ENCODE results near the gene SOHLH1. TPM values are rescaled to one million over a fixed set of nuclear protein-coding genes. Genes with fewer than 3 reads are reported as not detected.

Gene SOHLH1
- total and polyA plus RNA-seq, 2 experiments from 2014 or later = not detected

GRCh38 chr9:135659252-135659651 is 40.0 kb downstream of the SOHLH1 start:
- Histone ChIP-seq H3K4me3 (no peak overlapping the region), H2AFZ (no peak overlapping the region), H4K20me1 (ENCODE audit: insufficient read depth) (no peaks in the 10 kb centered on the region), H3K9me3 (ENCODE audit: low read depth) (no peaks in the 10 kb centered on the region), H3K9ac (no peak overlapping the region), H3K27ac (no peak overlapping the region), H3K36me3 (ENCODE audit: low read depth) (no peaks in the 10 kb centered on the region), H3K79me2 (ENCODE audit: insufficient read depth) (no peaks in the 10 kb centered on the region), H3K9me2 (ENCODE audit: insufficient read depth) (no peaks in the 10 kb centered on the region), H3F3A (ENCODE audit: insufficient read depth) (no peaks in the 10 kb centered on the region), H3K27me3 (replicated peaks; ENCODE audit: insufficient read depth) (peaks cover 14% of the 10 kb centered on the region), H3K4me1 (ENCODE audit: insufficient read depth) (no peaks in the 10 kb centered on the region), H3K4me2 (ENCODE audit: unreplicated experiment) (no peak overlapping the region)
- WGBS, 2 experiments (ENCODE audit: low coverage in 1 of 2, low lambda C conversion rate in 2 of 2, missing lambda C conversion rate in 2 of 2) = 66% methylated on average over 13 of the region's 13 CpGs
- DNase-seq = no peak
- in situ Hi-C loops (cut with MboI) = no loop called here
- TF ChIP-seq EZH2phosphoT487 (IDR thresholded peaks at IDR 0.05; ENCODE audit: insufficient read depth, low read depth) (no peak), EZH2 (IDR thresholded peaks at IDR 0.05; ENCODE audit: insufficient read depth, poor library complexity, severe bottlenecking) (no peak)

- no peaks in the 10 kb centered on the region for H3F3A ChIP-seq (ENCODE audit: insufficient read depth)
- 45 to 48% methylated on average over 15 of the region's 15 CpGs for WGBS, 2 experiments (ENCODE audit: low coverage in 1 of 2, low lambda C conversion rate in 2 of 2, missing lambda C conversion rate in 2 of 2)
- no peak overlapping the region for H2AFZ ChIP-seq
- DNase-seq = no peak
- no peak overlapping the region for H3K4me3 ChIP-seq
- H3K4me1 ChIP-seq (ENCODE audit: insufficient read depth) = no peaks in the 10 kb centered on the region
- H3K9me2 ChIP-seq (ENCODE audit: insufficient read depth) = no peaks in the 10 kb centered on the region
- no peak for TF ChIP-seq EZH2phosphoT487 (IDR thresholded peaks at IDR 0.05; ENCODE audit: insufficient read depth, low read depth)
- TF ChIP-seq EZH2 (IDR thresholded peaks at IDR 0.05; ENCODE audit: insufficient read depth, poor library complexity, severe bottlenecking) = no peak
- no peak overlapping the region for H3K27ac ChIP-seq
- peaks cover 21% of the 10 kb centered on the region for H3K27me3 ChIP-seq (replicated peaks; ENCODE audit: insufficient read depth)
- H3K79me2 ChIP-seq (ENCODE audit: insufficient read depth) = no peaks in the 10 kb centered on the region
- in situ Hi-C loops (cut with MboI) = no loop called here
- no peaks in the 10 kb centered on the region for H3K36me3 ChIP-seq (ENCODE audit: low read depth)
- no peak overlapping the region for H3K4me2 ChIP-seq (ENCODE audit: unreplicated experiment)
- no peak overlapping the region for H3K9ac ChIP-seq
- H4K20me1 ChIP-seq (ENCODE audit: insufficient read depth) = no peaks in the 10 kb centered on the region
- H3K9me3 ChIP-seq (ENCODE audit: low read depth) = no peaks in the 10 kb centered on the region
Measured at GRCh38 chr9:135657416-135657815, 41.9 kb downstream of the SOHLH1 start.

GRCh38 chr9:135655317-135655716 is 44.0 kb downstream of the SOHLH1 start:
- no peak overlapping the region for H2AFZ ChIP-seq
- no peaks in the 10 kb centered on the region for H4K20me1 ChIP-seq (ENCODE audit: insufficient read depth)
- H3K36me3 ChIP-seq (ENCODE audit: low read depth) = no peaks in the 10 kb centered on the region
- H3K4me1 ChIP-seq (ENCODE audit: insufficient read depth) = no peaks in the 10 kb centered on the region
- H3K9me3 ChIP-seq (ENCODE audit: low read depth) = no peaks in the 10 kb centered on the region
- H3K27ac ChIP-seq = no peak overlapping the region
- H3K4me2 ChIP-seq (ENCODE audit: unreplicated experiment) = no peak overlapping the region
- no peak overlapping the region for H3K9ac ChIP-seq
- in situ Hi-C loops (cut with MboI) = no loop called here
- H3K9me2 ChIP-seq (ENCODE audit: insufficient read depth) = no peaks in the 10 kb centered on the region
- no peaks in the 10 kb centered on the region for H3F3A ChIP-seq (ENCODE audit: insufficient read depth)
- H3K27me3 ChIP-seq (replicated peaks; ENCODE audit: insufficient read depth) = peaks cover 21% of the 10 kb centered on the region
- TF ChIP-seq EZH2 (IDR thresholded peaks at IDR 0.05; ENCODE audit: insufficient read depth, poor library complexity, severe bottlenecking) (no peak), EZH2phosphoT487 (IDR thresholded peaks at IDR 0.05; ENCODE audit: insufficient read depth, low read depth) (no peak)
- H3K79me2 ChIP-seq (ENCODE audit: insufficient read depth) = no peaks in the 10 kb centered on the region
- H3K4me3 ChIP-seq = no peak overlapping the region
- no peak for DNase-seq
- 36 to 43% methylated on average over 6 to 8 of the region's 8 CpGs for WGBS, 2 experiments (ENCODE audit: low coverage in 1 of 2, low lambda C conversion rate in 2 of 2, missing lambda C conversion rate in 2 of 2)

- no peaks in the 10 kb centered on the region for H3K36me3 ChIP-seq (ENCODE audit: low read depth)
- H3K4me1 ChIP-seq (ENCODE audit: insufficient read depth) = no peaks in the 10 kb centered on the region
- no peak overlapping the region for H3K27ac ChIP-seq
- no peak overlapping the region for H2AFZ ChIP-seq
- H3K27me3 ChIP-seq (replicated peaks; ENCODE audit: insufficient read depth) = peaks cover 16% of the 10 kb centered on the region; the same call in 1 of the 2 replicates
- no peaks in the 10 kb centered on the region for H3K9me2 ChIP-seq (ENCODE audit: insufficient read depth)
- peaks cover 4% of the 10 kb centered on the region for H3K9me3 ChIP-seq (ENCODE audit: low read depth)
- no peak for TF ChIP-seq EZH2phosphoT487 (IDR thresholded peaks at IDR 0.05; ENCODE audit: insufficient read depth, low read depth)
- TF ChIP-seq EZH2 (IDR thresholded peaks at IDR 0.05; ENCODE audit: insufficient read depth, poor library complexity, severe bottlenecking) = no peak
- no peaks in the 10 kb centered on the region for H3K79me2 ChIP-seq (ENCODE audit: insufficient read depth)
- H3F3A ChIP-seq (ENCODE audit: insufficient read depth) = no peaks in the 10 kb centered on the region
- WGBS, 2 experiments (ENCODE audit: low coverage in 1 of 2, low lambda C conversion rate in 2 of 2, missing lambda C conversion rate in 2 of 2) = 80 to 89% methylated on average over 13 to 17 of the region's 17 CpGs
- H3K9ac ChIP-seq = no peak overlapping the region
- no peaks in the 10 kb centered on the region for H4K20me1 ChIP-seq (ENCODE audit: insufficient read depth)
- in situ Hi-C loops (cut with MboI) = no loop called here
- no peak overlapping the region for H3K4me2 ChIP-seq (ENCODE audit: unreplicated experiment)
- no peak overlapping the region for H3K4me3 ChIP-seq
- DNase-seq = no peak
Measured at GRCh38 chr9:135650408-135650807, 48.9 kb downstream of the SOHLH1 start.

GRCh38 chr9:135649508-135649907 is 49.8 kb downstream of the SOHLH1 start:
- Histone ChIP-seq H3K27ac (no peak overlapping the region), H2AFZ (no peak overlapping the region), H3F3A (ENCODE audit: insufficient read depth) (no peaks in the 10 kb centered on the region), H3K4me2 (ENCODE audit: unreplicated experiment) (no peak overlapping the region), H3K4me1 (ENCODE audit: insufficient read depth) (no peaks in the 10 kb centered on the region), H3K79me2 (ENCODE audit: insufficient read depth) (no peaks in the 10 kb centered on the region), H3K36me3 (ENCODE audit: low read depth) (no peaks in the 10 kb centered on the region), H3K4me3 (no peak overlapping the region), H4K20me1 (ENCODE audit: insufficient read depth) (no peaks in the 10 kb centered on the region), H3K27me3 (replicated peaks; ENCODE audit: insufficient read depth) (peaks cover 9% of the 10 kb centered on the region; the same call in 1 of the 2 replicates), H3K9me2 (ENCODE audit: insufficient read depth) (no peaks in the 10 kb centered on the region), H3K9ac (no peak overlapping the region), H3K9me3 (ENCODE audit: low read depth) (peaks cover 6% of the 10 kb centered on the region)
- in situ Hi-C loops (cut with MboI) = no loop called here
- TF ChIP-seq EZH2phosphoT487 (IDR thresholded peaks at IDR 0.05; ENCODE audit: insufficient read depth, low read depth) = no peak
- no peak for DNase-seq
- 49 to 57% methylated on average over 2 of the region's 2 CpGs for WGBS, 2 experiments (ENCODE audit: low coverage in 1 of 2, low lambda C conversion rate in 2 of 2, missing lambda C conversion rate in 2 of 2)

Measured in GM23248 (cell line).